GM21367 (cell line): ENCODE results near the gene IRAG1.

Source experiments
- ATAC-seq: cut with Tn5 transposase; IDR thresholded peaks from one replicate; pipeline ENCODE4 v1.9.1; 2021; ENCODE audit not compliant: unreplicated experiment

IRAG1 gene

DNA sequence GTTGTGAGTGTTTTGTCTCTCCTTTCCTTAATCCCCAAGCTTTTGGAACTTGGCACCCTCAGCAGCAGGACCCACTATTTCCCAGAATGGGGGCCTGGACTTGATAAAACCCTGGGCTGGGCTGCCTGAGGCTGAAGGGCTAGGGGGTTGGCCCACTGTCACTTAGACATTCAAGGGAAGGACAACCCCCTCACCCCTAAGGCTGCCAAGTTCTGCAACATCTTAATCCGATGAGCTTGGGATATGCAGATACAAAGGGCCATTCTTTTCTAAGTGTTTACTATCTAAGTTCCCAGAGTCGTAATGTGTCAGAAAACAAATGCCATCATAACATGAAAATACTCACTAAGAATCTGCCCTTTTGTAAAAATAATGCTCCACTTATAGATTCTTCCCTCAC lies 42.9 kb downstream of the IRAG1 start:
- ATAC-seq, result no peak

DNA sequence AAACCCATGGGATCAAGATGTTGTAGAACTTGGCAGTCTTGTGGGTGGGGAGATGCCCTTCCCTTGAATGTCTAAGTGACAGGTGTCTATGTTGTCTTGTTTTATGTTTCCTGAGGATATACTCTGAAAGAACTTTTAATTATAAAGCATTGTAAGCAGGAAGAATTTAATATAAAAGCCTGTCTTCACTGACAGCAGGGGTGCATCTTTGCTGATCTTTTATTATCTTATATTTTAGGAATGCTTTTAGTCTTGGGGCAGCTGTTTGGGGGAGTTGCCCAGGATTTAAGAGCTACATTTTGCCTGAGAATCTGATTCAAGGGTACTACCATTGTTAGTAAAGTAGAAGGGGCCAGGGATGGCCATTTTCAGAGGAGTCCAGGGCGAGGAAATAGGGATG lies 43.4 kb downstream of the IRAG1 start:
- no peak for ATAC-seq

DNA sequence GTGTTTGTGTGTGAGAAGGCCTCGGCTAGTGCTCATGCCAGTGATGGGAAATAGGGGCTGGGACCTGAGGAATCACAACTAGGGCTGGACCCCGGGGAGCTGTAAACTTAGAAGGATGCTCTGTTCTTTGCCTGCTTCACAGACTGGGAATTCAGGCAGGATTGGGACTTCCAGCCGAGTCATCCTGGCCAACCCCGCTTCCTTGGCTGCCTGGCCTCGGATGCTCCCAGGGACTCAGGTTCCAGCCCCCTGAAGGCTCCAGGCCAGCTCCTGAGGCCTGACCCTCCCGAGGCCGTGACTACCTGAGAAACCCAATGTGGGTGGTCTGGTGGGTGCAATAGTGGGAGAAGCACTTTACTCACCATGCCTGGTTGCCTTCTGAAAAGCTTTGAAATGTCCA lies 44.7 kb downstream of the IRAG1 start:
- ATAC-seq, result no peak

DNA sequence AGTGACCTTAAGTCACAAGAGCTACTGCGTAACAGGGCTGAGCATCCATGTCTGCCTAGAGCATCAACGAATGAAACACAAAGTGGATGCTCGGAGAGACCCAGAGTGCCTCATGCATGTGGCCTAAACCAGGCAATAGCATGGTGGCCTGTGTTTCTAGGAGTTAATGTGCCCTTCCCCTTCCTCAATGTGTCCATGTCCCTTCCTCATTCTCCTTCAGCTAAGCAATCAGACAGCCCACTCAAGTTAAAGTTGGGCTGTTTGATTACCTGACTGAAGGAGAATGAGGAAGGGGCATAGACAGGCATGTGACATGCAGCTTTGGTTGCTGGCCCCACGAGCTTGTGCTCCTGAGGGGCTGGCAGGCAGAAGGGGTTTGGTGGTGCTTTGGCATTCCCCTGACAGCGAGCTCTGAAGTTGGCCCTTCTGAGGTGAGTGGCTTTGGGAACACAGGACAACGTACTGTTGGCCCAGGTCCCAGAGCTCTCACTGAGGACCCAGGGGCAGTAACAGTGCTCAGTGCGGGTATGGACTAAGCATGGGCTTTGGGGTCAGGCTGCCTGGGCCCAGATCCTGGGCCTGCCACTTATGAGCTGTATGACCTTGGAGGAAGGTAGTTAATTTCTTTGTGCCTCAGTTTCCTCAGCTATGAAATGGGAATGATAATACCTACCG lies 46.7 kb downstream of the IRAG1 start:
- no peak for ATAC-seq

DNA sequence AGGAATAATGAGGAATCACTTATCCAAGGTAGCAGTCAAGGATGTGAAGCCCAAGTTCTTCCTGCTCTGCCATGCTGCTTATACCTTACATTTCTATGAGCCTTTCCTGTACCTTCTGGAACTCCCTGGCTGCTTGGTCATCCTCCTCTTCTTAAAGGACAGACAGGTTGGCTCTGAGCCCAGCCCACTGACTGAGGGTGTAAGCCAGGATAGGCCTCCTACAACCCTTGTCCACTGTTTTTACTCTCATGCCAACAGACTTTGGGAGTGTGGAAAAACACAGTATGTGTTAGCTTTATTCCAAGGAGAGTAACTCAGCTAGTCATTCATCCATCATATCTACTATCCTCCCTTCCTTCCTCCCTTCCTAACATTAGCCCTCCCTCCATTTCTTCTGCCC lies 47.5 kb downstream of the IRAG1 start:
- no peak for ATAC-seq

DNA sequence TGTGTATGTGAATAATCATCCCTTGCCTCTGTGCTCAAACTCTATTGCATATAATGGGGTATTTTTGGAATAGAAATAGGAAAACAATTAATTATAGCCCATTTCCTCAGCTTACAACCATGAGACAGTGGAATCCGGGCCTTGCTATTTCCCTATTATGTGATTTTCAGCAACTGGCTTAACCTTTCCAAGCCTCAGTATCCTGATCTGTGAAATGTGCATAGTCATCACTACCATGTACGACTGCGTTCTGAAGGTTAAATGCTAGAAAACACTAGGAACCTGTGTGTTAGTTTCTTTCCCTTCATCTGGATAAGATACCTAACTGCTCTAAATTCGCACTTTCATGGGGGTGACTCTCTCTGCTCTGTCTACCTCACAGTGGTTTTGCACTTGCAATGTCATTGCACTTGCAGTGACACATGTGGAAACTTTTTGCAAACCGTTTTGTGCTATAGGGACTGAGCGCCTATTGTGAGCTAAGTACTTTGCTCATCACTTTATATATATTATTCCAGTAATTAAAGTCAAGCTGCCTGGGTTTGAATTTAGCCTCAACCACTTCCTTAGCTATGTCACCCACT lies 48.3 kb downstream of the IRAG1 start:
- no peak for ATAC-seq
